ENCODE data around the gene TGIF2. TPM values are rescaled to one million over a fixed set of nuclear protein-coding genes. Genes with fewer than 3 reads are reported as not detected.

The TGIF2 gene
- total RNA-seq, 1 experiment from 2014 or later = 71.1 TPM

DNA sequence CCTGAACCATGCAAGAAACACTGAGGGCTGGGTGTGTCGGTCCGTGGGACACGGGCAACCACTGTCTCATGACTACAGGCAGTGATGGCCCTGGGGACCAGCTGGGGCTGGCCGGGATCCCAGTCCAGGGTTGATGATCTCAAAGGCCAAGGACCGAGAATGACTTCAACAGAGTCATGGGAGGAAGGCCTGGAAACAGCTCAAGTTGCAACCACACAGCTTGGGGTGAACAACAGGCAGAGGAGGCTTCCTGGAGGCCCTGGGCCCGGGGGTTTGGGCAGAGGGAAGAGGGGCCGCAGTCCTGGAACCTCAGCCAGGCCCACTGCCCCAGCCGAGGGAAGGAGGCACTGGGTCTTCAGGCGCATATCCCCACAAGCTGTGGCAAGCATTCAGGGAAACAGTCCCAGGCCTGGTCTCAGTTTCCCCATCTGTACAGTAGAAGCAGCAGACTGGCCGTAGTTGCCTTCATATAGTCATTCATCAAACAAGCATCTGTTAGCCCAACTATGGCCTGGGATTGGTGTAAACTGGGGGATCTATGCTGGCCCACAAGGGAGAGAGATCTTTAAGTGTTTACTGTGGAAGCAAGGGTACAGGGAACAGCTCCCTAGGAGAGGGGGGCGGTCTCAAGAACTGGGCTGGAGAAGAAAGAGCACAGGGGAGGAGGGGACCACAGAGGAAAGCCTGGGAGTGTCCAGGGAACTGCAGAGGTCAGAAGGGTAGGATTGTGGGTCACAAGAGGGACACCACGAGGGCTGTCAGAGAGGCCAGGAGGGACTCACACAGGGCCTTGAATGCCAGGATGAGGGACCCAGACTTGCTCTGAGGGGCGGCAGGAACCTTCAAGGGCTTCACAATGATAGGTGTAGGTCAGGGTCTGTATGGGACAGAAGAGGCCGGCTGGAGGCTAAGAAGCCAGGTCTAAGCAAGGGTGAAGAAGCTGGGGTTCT is 29.9 kb upstream of the TGIF2 start:
- Mint-ChIP-seq H3K4me1 (peaks cover 48% of the 10 kb centered on the region), H3K36me3 (no peaks in the 10 kb centered on the region), H3K4me3 (no peak overlapping the region; the same call in 1 of the 2 replicates), H3K27me3 (ENCODE audit: low read depth) (no peaks in the 10 kb centered on the region), H3K9me3 (no peaks in the 10 kb centered on the region), H3K27ac (peak overlapping the region; percentile 57; the same call in 1 of the 2 replicates)
- TF ChIP-seq FOXJ3 (CRISPR knock-in tag; IDR thresholded peaks at IDR 0.05; ENCODE audit: borderline replicate concordance) = no peak
- TF ChIP-seq, protein P1, sequence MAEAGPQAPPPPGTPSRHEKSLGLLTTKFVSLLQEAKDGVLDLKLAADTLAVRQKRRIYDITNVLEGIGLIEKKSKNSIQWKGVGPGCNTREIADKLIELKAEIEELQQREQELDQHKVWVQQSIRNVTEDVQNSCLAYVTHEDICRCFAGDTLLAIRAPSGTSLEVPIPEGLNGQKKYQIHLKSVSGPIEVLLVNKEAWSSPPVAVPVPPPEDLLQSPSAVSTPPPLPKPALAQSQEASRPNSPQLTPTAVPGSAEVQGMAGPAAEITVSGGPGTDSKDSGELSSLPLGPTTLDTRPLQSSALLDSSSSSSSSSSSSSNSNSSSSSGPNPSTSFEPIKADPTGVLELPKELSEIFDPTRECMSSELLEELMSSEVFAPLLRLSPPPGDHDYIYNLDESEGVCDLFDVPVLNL (CRISPR knock-in tag; IDR thresholded peaks at IDR 0.05; ENCODE audit: borderline replicate concordance, low read depth) = no peak
- ATAC-seq (no peak), DNase-seq (ENCODE audit: low spot score) (no peak)
- POLR2A ChIA-PET = interaction anchor here (0.6 kb wide), 1 partner anchor 12 kb away, joined by 3 read pairs; no protein-coding TSS in a partner anchor
- CTCF ChIA-PET = interaction anchor here (0.6 to 2.8 kb wide), 12 partner anchors 14 to 144 kb away, joined by 3 to 15 read pairs (median 4); partner anchors contain the start of gene RAB5IF

DNA sequence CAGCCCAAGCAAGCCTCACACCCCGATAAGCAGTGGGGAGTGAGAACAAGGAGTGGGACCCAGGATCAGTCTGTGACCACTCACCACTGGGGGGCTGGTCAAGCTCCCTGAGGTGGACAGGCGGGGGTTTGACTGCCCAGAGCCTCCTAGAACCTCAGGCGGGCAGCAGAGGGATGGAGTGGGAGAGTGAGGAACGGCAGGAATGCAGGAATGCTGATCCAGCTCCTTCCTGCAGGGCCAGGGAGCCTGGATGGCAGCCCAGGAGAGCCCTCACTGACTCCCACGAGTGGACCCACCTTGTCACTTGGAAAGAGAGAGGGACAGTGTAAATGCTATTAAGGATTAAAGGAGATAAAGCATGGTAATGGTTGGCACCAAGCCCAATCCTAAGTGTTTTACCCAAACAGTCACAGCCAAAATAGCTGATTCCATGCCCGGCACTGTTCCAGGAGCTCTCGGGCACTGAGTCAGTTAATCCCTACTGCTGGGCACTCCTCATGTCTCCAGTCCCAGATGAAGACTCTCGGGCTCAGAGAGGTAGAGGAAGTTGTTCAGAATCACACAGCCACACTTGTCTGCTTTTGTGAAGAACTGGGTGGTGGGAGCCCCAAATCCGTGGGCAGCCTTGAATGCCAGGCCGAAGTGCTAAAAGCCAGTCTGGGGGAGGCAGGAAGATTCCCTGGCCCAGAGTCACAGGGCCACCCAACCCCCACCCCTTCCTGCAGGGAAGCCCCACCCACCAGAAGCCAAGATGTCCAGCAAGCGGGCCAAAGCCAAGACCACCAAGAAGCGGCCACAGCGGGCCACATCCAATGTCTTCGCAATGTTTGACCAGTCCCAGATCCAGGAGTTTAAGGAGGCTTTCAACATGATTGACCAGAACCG is 29.0 kb upstream of the TGIF2 start:
- no peak for ATAC-seq
- H3K9me3 Mint-ChIP-seq = no peaks in the 10 kb centered on the region
- TF ChIP-seq, protein P2, sequence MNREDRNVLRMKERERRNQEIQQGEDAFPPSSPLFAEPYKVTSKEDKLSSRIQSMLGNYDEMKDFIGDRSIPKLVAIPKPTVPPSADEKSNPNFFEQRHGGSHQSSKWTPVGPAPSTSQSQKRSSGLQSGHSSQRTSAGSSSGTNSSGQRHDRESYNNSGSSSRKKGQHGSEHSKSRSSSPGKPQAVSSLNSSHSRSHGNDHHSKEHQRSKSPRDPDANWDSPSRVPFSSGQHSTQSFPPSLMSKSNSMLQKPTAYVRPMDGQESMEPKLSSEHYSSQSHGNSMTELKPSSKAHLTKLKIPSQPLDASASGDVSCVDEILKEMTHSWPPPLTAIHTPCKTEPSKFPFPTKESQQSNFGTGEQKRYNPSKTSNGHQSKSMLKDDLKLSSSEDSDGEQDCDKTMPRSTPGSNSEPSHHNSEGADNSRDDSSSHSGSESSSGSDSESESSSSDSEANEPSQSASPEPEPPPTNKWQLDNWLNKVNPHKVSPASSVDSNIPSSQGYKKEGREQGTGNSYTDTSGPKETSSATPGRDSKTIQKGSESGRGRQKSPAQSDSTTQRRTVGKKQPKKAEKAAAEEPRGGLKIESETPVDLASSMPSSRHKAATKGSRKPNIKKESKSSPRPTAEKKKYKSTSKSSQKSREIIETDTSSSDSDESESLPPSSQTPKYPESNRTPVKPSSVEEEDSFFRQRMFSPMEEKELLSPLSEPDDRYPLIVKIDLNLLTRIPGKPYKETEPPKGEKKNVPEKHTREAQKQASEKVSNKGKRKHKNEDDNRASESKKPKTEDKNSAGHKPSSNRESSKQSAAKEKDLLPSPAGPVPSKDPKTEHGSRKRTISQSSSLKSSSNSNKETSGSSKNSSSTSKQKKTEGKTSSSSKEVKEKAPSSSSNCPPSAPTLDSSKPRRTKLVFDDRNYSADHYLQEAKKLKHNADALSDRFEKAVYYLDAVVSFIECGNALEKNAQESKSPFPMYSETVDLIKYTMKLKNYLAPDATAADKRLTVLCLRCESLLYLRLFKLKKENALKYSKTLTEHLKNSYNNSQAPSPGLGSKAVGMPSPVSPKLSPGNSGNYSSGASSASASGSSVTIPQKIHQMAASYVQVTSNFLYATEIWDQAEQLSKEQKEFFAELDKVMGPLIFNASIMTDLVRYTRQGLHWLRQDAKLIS (CRISPR knock-in tag; IDR thresholded peaks at IDR 0.05; ENCODE audit: borderline replicate concordance) = no peak
- TF ChIP-seq JAZF1 (CRISPR knock-in tag; IDR thresholded peaks at IDR 0.05) (no peak), NFYB (CRISPR knock-in tag; conservative IDR thresholded peaks at IDR 0.05; ENCODE audit: low read depth) (no peak), OVOL2 (CRISPR knock-in tag; IDR thresholded peaks at IDR 0.05; ENCODE audit: borderline replicate concordance) (no peak), SMAD4 (CRISPR knock-in tag; IDR thresholded peaks at IDR 0.05) (no peak), ZNF138 (CRISPR knock-in tag; conservative IDR thresholded peaks at IDR 0.05) (no peak), ETV6 (CRISPR knock-in tag; IDR thresholded peaks at IDR 0.05) (no peak)
- TF ChIP-seq, protein P3, sequence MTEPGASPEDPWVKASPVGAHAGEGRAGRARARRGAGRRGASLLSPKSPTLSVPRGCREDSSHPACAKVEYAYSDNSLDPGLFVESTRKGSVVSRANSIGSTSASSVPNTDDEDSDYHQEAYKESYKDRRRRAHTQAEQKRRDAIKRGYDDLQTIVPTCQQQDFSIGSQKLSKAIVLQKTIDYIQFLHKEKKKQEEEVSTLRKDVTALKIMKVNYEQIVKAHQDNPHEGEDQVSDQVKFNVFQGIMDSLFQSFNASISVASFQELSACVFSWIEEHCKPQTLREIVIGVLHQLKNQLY (CRISPR knock-in tag; IDR thresholded peaks at IDR 0.05) = no peak
- TF ChIP-seq, protein P4, sequence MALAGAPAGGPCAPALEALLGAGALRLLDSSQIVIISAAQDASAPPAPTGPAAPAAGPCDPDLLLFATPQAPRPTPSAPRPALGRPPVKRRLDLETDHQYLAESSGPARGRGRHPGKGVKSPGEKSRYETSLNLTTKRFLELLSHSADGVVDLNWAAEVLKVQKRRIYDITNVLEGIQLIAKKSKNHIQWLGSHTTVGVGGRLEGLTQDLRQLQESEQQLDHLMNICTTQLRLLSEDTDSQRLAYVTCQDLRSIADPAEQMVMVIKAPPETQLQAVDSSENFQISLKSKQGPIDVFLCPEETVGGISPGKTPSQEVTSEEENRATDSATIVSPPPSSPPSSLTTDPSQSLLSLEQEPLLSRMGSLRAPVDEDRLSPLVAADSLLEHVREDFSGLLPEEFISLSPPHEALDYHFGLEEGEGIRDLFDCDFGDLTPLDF (CRISPR knock-in tag; IDR thresholded peaks at IDR 0.05) = no peak
- TF ChIP-seq, protein P5, sequence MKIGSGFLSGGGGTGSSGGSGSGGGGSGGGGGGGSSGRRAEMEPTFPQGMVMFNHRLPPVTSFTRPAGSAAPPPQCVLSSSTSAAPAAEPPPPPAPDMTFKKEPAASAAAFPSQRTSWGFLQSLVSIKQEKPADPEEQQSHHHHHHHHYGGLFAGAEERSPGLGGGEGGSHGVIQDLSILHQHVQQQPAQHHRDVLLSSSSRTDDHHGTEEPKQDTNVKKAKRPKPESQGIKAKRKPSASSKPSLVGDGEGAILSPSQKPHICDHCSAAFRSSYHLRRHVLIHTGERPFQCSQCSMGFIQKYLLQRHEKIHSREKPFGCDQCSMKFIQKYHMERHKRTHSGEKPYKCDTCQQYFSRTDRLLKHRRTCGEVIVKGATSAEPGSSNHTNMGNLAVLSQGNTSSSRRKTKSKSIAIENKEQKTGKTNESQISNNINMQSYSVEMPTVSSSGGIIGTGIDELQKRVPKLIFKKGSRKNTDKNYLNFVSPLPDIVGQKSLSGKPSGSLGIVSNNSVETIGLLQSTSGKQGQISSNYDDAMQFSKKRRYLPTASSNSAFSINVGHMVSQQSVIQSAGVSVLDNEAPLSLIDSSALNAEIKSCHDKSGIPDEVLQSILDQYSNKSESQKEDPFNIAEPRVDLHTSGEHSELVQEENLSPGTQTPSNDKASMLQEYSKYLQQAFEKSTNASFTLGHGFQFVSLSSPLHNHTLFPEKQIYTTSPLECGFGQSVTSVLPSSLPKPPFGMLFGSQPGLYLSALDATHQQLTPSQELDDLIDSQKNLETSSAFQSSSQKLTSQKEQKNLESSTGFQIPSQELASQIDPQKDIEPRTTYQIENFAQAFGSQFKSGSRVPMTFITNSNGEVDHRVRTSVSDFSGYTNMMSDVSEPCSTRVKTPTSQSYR (CRISPR knock-in tag; IDR thresholded peaks at IDR 0.05) = no peak
- TF ChIP-seq, protein P6, sequence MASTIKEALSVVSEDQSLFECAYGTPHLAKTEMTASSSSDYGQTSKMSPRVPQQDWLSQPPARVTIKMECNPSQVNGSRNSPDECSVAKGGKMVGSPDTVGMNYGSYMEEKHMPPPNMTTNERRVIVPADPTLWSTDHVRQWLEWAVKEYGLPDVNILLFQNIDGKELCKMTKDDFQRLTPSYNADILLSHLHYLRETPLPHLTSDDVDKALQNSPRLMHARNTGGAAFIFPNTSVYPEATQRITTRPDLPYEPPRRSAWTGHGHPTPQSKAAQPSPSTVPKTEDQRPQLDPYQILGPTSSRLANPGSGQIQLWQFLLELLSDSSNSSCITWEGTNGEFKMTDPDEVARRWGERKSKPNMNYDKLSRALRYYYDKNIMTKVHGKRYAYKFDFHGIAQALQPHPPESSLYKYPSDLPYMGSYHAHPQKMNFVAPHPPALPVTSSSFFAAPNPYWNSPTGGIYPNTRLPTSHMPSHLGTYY (CRISPR knock-in tag; IDR thresholded peaks at IDR 0.05) = no peak
- ChIA-PET CTCF (interaction anchor here (0.7 to 2.8 kb wide), 4 partner anchors 41 to 97 kb away, joined by 3 to 15 read pairs (median 4); partner anchors contain the start of gene RAB5IF), POLR2A (interaction anchor here (0.6 kb wide), 1 partner anchor 13 kb away, joined by 3 read pairs; no protein-coding TSS in a partner anchor)
- peak overlapping the region; percentile 47; the same call in 1 of the 2 replicates for H3K27ac Mint-ChIP-seq
- peaks cover 49% of the 10 kb centered on the region for H3K4me1 Mint-ChIP-seq
- H3K27me3 Mint-ChIP-seq (ENCODE audit: low read depth) = no peaks in the 10 kb centered on the region
- no peak for DNase-seq (ENCODE audit: low spot score)
- no peak overlapping the region for H3K4me3 Mint-ChIP-seq
- H3K36me3 Mint-ChIP-seq = no peaks in the 10 kb centered on the region
